DMS153 (cell line): ENCODE measurements around the gene GTF2IRD2.
"Not testable (repeated sequence)": the region's sequence is repeated elsewhere in the genome, so short reads cannot be mapped to it uniquely, and the experiment has no call there.

Experiments
- DNase-seq: peaks from one replicate; lab custom pipeline; 2025; lab: John Stamatoyannopoulos, UW

The GTF2IRD2 gene

GRCh38 chr7:74788369-74789150 is 62.8 kb downstream of the GTF2IRD2 start:
- DNase-seq: peak; percentile 66

GRCh38 chr7:74783595-74783994 is 67.8 kb downstream of the GTF2IRD2 start:
- DNase-seq: not testable (repeated sequence)

- DNase-seq: not testable (repeated sequence)
These were observed 69.7 kb downstream of the GTF2IRD2 start for GRCh38 chr7:74781746-74782145.

- not testable (repeated sequence) for DNase-seq
These were observed 72.4 kb downstream of the GTF2IRD2 start for GRCh38 chr7:74779053-74779452.

- not testable (repeated sequence) for DNase-seq
These were observed 76.3 kb downstream of the GTF2IRD2 start for GRCh38 chr7:74775111-74775510.

- DNase-seq: not testable (repeated sequence)
These were observed 77.3 kb downstream of the GTF2IRD2 start, which contains the start of gene NCF1 for GRCh38 chr7:74773760-74774750. Gene NCF1 (plus strand): TSS chr7:74774011. CDS start chr7:74774032, 21 bp downstream.

GRCh38 chr7:74772093-74772492 is 79.3 kb downstream of the GTF2IRD2 start:
- DNase-seq: not testable (repeated sequence)

GRCh38 chr7:74770062-74770461 is 81.3 kb downstream of the GTF2IRD2 start:
- not testable (repeated sequence) for DNase-seq

- not testable (repeated sequence) for DNase-seq
These were observed 84.4 kb downstream of the GTF2IRD2 start for GRCh38 chr7:74766991-74767390.

GRCh38 chr7:74766509-74766908 is 84.9 kb downstream of the GTF2IRD2 start:
- not testable (repeated sequence) for DNase-seq

- not testable (repeated sequence) for DNase-seq
These were observed 86.0 kb downstream of the GTF2IRD2 start for GRCh38 chr7:74765205-74765918.

GRCh38 chr7:74758982-74759381 is 92.4 kb downstream of the GTF2IRD2 start:
- DNase-seq: not testable (repeated sequence)

GRCh38 chr7:74758268-74758667 is 93.1 kb downstream of the GTF2IRD2 start:
- DNase-seq: not testable (repeated sequence)

GRCh38 chr7:74756673-74757072 is 94.7 kb downstream of the GTF2IRD2 start:
- not testable (repeated sequence) for DNase-seq

- not testable (repeated sequence) for DNase-seq
These were observed 97.4 kb downstream of the GTF2IRD2 start for GRCh38 chr7:74753921-74754482.
